Hematopoietic multipotent progenitor cell treated with erythropoietin and hydrocortisone succinate and interleukin-3 and kit ligand, for 8 days (in vitro differentiated cells): ENCODE data around the gene TMC7.
"Not testable (repeated sequence)": the region's sequence is repeated elsewhere in the genome, so short reads cannot be mapped to it uniquely, and the experiment has no call there.

Experiments used
- DNase-seq: peaks from one replicate; pipeline ENCODE4 v3.0.0-alpha.2; 2015

Gene TMC7

GRCh38 chr16:18984435-18985005 is 786 bp downstream of the TMC7 start:
- DNase-seq: no peak

GRCh38 chr16:18985256-18985655 is 1.5 kb downstream of the TMC7 start:
- not testable (repeated sequence) for DNase-seq

- DNase-seq: not testable (repeated sequence)
Measured at GRCh38 chr16:18991731-18992130, 8.0 kb downstream of the TMC7 start.

GRCh38 chr16:18993531-18993930 is 9.8 kb downstream of the TMC7 start:
- not testable (repeated sequence) for DNase-seq

DNA sequence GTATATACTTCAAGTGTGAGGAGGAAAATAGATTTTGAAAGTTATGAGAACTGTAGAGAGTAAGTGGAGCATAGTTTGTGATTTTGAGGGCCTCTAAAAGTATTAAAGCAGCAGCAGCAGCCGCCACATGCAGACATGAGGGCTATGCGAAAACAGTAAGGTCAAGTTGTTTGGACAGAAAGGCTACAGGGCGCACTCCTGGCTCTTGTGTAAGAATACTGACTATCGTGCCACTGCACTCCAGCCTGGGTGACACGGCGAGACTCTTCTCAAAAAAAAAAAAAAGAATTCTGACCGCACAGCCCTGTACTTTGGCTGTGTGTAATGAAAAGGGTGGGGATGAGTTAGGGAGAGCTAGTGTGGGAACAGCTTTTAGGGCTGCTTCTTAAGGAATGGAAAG is 10.4 kb downstream of the TMC7 start:
- DNase-seq: not testable (repeated sequence)

DNA sequence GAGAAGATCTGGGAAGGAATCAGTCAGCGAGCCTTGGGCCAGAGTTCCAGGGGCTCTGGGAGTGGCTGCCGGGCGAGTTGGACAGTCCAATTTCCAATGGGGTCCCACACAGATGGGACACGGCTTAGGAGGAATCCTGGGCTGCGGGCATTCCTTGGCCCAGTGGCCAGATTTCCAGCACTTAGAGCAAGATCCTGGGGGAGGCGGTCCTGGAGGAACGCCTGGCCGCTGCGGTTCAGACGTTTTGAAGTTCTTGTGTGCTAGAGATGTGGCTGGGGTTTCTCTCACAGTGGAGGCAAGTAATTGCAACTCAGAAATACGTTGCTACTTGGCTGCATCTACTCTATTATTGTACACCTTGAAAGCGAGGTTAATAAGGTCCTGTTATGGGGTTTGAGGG is 11.7 kb downstream of the TMC7 start:
- not testable (repeated sequence) for DNase-seq

DNA sequence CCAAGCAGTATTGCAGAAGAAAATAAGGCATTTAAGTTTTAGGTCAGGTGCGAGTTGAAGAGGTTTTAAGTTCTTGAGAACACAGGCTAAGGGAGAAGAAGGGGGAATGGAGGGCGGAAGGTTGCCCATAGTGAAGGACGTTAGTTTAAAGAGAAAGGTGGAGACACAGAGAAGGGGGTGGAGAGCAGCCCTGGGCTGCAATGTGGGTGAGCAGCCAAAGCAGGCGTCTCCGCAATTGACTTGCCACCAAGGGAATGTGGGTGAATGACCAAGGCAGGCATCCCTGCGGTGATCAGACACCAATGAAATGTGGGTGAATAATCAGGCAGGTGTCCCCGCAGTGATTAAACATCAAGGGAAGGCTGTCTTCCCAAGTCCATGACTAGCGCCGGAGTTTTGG is 12.8 kb downstream of the TMC7 start:
- not testable (repeated sequence) for DNase-seq

- not testable (repeated sequence) for DNase-seq
Measured at GRCh38 chr16:18997001-18997400, 13.3 kb downstream of the TMC7 start.

- DNase-seq: no peak
Measured at GRCh38 chr16:18999045-18999393, 15.3 kb downstream of the TMC7 start.

DNA sequence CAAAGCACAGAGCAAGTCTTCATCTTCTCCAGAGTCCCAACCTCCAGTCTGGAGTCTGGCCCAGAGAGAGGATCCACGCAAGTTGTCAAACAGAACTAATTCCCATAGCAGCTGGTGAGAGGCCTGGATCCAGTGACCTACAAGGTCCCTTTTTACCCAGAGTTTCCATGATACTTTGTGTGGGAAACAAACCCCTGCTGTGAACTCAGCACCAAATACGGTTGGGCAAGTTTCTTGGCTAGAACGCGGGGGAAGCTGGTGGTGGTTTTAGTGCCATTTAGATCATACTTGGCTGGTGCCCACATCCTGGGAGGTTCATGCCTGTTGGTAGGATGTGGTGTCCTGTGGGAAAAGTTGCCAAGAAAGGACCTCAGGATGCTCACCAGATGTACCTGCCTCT is 18.1 kb downstream of the TMC7 start:
- no peak for DNase-seq

- DNase-seq: no peak
Measured at GRCh38 chr16:19003935-19004334, 20.2 kb downstream of the TMC7 start.

GRCh38 chr16:19005561-19006445 is 22.1 kb downstream of the TMC7 start:
- DNase-seq: no peak

DNA sequence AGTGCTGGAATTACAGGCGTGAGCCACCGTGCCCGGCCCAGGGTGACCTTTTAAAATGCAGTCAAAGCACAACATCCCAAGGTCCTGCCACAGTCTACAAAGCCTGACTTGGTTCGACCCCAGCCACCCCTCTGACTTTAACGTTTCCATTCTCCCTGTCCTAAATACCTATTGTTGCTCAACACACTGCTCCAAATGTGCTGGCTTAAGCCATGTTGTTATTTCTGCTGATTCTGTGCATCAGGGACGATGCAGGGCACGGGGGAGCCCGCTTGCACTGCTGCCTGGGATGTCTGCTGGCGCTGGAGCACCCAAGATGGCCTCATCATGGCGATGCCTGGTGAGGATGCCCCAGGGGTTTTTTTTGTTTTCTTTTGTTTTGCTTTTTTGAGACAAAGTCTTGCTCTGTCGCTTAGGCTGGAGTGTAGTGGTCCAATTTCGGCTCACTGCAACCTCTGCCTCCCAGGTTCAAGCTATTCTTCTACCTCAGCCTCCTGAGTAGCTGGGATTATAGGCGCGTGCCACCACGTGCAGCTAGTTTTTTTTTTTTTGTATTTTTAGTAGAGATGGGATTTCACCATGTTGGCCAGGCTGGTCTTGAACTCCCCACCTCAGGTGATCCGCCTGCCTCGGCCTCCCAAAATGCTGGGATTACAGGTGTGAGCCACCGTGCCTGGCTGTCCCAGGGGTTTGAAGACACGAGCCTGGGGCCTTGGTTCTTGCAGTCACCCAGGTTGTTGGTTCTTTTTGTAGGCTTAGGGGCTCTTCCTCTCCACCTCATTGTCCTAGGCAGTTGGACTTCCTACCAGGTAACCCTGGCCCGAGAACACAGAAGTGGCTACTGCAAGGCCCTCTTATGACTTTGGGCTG is 22.9 kb downstream of the TMC7 start:
- DNase-seq: no peak

DNA sequence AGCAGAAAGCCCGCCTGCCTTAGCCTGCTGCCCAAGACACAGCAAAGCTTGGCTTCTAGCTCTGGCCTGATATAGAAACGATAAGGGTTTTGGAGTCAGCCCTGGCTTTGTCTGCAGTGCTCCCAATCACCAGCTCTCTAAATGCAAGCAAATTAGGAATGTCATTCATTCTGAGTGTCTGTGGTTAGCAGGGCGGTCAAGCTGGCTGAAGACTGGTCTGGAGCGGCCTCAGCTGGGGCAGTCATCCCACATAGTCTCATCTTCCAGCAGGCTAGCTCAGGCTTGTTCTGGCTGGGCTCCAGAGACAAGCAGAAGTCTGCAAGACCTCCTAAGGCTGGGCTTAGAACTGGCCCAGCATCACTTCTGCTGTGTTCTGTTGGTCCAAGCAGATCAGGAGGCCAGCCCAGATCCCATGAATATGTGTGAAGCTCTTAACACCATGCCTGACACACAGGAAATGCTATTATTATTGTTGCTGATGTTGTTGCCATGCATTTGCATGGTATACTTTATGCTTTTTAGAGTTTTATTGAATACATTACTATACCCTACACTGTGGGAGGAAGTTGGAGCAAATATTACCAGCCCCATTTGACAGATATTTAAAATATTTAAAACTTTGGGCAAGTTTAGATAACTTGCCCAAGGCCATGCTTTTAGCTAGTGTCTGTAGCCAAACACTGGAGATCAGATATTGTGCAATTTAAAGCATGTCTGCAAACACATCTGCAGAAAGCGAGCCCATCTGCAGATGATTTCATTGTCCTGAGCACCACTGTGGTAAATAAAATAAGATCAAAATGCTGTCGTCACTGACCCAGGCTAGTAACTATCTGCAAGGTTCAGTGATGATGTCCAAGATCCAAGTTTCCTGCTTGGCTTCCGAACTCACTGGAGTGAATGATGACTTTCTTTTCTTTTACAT is 24.8 kb downstream of the TMC7 start:
- no peak for DNase-seq

DNA sequence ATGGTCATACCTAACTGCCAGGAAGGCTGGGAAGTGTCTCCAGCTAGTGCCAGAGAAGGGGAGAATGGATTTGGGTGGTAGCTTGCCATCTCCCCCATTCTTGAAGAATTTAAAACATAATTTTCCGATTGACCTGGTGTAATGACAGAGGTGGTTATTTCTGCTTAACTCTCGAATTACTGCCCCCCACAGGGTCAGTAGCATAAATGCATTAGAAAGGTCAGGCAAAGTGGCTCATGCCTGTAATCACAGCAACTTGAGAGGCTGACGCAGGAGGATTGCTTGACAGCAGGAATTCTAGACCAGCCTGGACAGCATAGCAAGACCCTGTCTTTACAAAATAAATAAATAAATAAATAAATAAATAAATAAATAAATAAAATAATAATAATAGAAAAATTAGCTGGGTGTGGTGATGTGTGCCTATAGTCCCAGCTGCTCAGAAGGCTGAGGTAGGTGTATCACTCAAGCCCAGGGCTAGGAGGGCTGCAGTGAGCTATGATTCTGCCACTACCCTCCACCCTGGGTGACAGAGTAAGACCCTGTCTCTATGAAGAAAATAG is 27.5 kb downstream of the TMC7 start:
- DNase-seq: no peak

DNA sequence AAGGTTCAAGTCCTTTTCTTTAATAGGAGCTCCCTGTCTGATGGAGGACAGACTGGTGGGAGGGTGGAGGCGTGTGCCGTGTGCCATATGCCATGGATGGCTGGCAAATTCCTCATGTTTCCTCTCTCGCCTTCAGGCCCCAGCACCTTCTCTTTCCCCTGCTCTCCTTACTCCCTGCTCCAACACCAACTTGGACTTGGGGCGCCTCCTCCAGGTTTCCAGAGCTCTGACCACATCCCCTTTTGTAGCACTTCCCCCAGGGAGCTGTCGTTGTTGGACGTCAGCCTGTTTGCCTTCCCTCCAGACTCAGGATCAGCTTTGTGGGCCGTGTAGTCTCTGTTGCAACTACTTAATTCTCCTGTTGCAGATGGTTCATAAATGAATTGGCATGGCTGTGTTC is 30.7 kb downstream of the TMC7 start:
- no peak for DNase-seq

GRCh38 chr16:19017179-19017578 is 33.4 kb downstream of the TMC7 start:
- DNase-seq: no peak

DNA sequence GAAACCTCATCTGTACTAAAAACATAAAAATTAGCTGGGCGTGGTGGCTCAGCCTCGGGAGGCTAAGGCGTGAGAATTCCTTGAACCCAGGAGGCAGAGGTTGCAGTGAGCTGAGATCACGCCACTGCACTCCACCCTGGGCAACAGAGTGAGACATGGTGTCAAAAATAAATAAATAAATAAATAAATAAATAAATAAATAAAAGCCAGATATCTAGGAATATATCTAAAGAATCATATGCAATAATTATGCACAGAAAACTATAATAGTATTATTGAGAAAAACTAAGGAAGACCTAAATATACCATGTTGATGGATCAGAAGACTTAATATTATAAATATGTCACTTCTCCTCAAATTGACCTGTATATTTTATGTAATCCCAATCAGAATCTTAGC is 37.0 kb downstream of the TMC7 start:
- no peak for DNase-seq

GRCh38 chr16:19021747-19022146 is 38.0 kb downstream of the TMC7 start:
- DNase-seq: no peak

GRCh38 chr16:19027416-19027815 is 43.7 kb downstream of the TMC7 start:
- DNase-seq: no peak

DNA sequence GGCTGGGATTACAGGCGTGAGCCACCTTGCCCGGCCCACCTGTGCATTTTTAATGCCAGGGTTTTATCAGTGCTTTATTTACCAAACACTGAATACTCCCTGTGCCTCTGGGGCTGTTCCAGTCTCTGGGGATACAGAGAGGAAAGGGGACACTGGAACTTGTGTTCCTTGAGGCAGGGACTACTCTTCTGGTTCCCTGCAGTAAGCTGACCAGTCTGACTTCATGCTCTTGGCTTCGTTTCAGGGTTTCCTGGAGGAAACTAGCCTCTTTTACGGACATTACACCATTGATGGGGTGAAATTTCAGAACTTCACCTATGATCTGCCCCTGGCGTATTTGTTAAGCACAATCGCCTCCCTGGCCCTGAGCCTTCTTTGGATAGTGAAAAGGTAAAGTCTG is 46.2 kb downstream of the TMC7 start:
- DNase-seq: no peak

DNA sequence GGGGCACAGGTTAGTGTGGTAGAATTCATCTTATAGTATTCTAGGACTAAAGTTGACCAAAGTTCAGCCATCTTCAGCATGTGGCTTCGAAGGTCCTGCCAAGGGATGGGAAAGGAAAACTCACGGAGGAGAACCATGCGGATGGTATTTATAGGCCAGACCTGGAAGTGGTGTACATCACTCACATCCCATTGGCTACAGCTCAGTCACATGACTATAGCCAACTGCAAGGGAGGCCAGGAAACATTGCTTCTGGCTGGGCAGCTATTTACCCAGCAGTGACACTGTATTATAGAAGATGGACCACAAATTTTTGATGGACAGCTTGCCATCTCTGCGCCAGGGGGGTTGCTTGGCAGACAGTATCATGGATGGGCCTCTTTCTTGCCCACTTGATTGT is 48.0 kb downstream of the TMC7 start:
- no peak for DNase-seq
